Measurements from ENCODE around the gene PNPLA7. TPM values are rescaled to one million over a fixed set of nuclear protein-coding genes. Genes with fewer than 3 reads are reported as not detected.

Gene PNPLA7
- total RNA-seq, 3 donors from 2014 or later (not counting 1 experiment from before 2014, with no cell fraction given): 4.3 to 6.4 (median 4.9) TPM

DNA sequence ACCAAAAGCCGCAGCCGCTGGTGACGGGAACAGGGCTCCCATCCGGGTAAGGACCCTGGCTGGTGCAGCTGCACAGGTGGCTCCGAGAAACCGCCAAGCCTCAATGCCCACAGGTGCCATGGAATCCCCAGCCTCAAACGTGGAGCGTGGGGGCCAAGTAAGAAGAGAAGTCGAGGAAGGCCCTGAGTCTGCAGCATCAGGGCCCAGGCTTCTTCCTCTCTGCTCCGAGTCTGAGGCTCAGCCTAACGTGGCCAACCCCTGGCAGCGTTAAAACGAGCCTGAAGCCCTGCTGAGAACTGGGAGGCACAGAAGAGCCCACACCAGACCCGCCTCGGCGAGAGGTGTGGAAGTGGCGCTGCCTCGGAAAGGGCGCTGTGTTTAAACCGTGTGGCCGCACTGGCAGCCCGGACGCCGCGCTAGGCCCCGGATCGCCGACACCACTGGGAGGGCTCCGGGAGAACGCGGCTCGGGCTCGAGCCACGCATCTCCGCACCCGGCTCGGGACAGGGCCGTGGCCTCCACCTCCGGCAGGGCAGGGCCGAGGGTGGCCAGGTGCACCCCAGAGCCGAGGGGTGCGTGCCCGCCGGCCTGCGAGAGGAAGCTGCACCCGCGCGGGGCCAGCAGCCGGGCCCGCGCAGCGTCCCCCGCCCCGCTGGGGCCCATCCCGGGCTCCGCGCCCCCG, 39.4 kb upstream of the PNPLA7 start:
- TF ChIP-seq, protein P1, sequence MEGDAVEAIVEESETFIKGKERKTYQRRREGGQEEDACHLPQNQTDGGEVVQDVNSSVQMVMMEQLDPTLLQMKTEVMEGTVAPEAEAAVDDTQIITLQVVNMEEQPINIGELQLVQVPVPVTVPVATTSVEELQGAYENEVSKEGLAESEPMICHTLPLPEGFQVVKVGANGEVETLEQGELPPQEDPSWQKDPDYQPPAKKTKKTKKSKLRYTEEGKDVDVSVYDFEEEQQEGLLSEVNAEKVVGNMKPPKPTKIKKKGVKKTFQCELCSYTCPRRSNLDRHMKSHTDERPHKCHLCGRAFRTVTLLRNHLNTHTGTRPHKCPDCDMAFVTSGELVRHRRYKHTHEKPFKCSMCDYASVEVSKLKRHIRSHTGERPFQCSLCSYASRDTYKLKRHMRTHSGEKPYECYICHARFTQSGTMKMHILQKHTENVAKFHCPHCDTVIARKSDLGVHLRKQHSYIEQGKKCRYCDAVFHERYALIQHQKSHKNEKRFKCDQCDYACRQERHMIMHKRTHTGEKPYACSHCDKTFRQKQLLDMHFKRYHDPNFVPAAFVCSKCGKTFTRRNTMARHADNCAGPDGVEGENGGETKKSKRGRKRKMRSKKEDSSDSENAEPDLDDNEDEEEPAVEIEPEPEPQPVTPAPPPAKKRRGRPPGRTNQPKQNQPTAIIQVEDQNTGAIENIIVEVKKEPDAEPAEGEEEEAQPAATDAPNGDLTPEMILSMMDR (IDR thresholded peaks at IDR 0.05): no peak
- intact Hi-C loops (cut with micrococcal nuclease): loop anchor here (2.0 kb wide), 1 partner anchor 15 kb away; the partner anchor contains the start of gene ARRDC1
- no peak overlapping the region for H3K27ac ChIP-seq (ENCODE audit: low read length)
- DNase-seq (peak in 1 of 2 donors; percentile 38), ATAC-seq (peak in 1 of 3 donors; percentile 0)
- peaks cover 17% of the 10 kb centered on the region for H3K4me1 ChIP-seq (ENCODE audit: control insufficient read depth, insufficient read depth, low read length)
- no peaks in the 10 kb centered on the region for H3K27me3 ChIP-seq (ENCODE audit: control insufficient read depth, insufficient read depth, low read length)
- no peaks in the 10 kb centered on the region for H3K9me3 ChIP-seq (ENCODE audit: control insufficient read depth, insufficient read depth, low read length)
- 10% methylated on average over 58 of the region's 58 CpGs for WGBS (ENCODE audit: insufficient coverage)
- Mint-ChIP-seq H3K4me1 (peaks cover 6 to 14% of the 10 kb centered on the region in 2 donors), H3K9me3 (no peaks in the 10 kb centered on the region), H3K27me3 (ENCODE audit: low read depth in 2 of 2) (no peaks in the 10 kb centered on the region), H3K27ac (peak overlapping the region; percentile 43 to 54), H3K4me3 (peak overlapping the region; percentile 83), H3K36me3 (no peaks in the 10 kb centered on the region)
- H3K4me3 ChIP-seq (ENCODE audit: low read length): peak overlapping the region; percentile 26
- peaks cover 22% of the 10 kb centered on the region for H3K36me3 ChIP-seq (ENCODE audit: control insufficient read depth, insufficient read depth, low read length)

DNA sequence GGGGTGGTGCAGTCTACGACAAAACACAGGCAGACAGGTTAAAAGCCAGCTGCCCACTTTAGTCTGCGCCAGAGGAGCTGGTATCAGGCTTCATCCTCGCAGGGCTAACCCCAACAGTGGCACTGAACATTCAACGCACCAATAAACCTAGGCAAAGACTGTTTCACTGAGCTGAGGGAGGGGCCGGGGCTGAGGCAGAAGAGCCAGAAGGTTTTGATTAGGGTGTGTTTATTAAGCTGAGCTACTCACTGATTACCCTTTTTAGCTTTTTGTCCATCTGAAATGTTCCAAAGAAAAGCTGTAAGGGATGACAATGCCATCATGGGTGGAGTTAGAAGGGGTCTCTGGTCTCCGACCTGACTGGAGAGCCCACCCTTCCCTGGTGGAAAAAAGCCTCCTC, 38.7 kb upstream of the PNPLA7 start:
- H3K27ac Mint-ChIP-seq: no peak overlapping the region
- H3K4me3 ChIP-seq (ENCODE audit: low read length): no peak overlapping the region
- DNase-seq (no peak), ATAC-seq (no peak)
- peaks cover 22% of the 10 kb centered on the region for H3K36me3 ChIP-seq (ENCODE audit: control insufficient read depth, insufficient read depth, low read length)
- H3K9me3 ChIP-seq (ENCODE audit: control insufficient read depth, insufficient read depth, low read length): no peaks in the 10 kb centered on the region
- H3K4me3 Mint-ChIP-seq: no peak overlapping the region
- no peaks in the 10 kb centered on the region for H3K27me3 ChIP-seq (ENCODE audit: control insufficient read depth, insufficient read depth, low read length)
- WGBS (ENCODE audit: insufficient coverage): 99% methylated on average over 6 of the region's 6 CpGs
- TF ChIP-seq, protein P1 (IDR thresholded peaks at IDR 0.05): no peak
- H3K27ac ChIP-seq (ENCODE audit: low read length): no peak overlapping the region
- H3K4me1 Mint-ChIP-seq: peaks cover 6 to 14% of the 10 kb centered on the region in 2 donors
- H3K9me3 Mint-ChIP-seq: no peaks in the 10 kb centered on the region
- H3K4me1 ChIP-seq (ENCODE audit: control insufficient read depth, insufficient read depth, low read length): peaks cover 17% of the 10 kb centered on the region
- intact Hi-C loops (cut with micrococcal nuclease): no loop called here
- H3K36me3 Mint-ChIP-seq: no peaks in the 10 kb centered on the region
- no peaks in the 10 kb centered on the region for H3K27me3 Mint-ChIP-seq (ENCODE audit: low read depth in 2 of 2)

DNA sequence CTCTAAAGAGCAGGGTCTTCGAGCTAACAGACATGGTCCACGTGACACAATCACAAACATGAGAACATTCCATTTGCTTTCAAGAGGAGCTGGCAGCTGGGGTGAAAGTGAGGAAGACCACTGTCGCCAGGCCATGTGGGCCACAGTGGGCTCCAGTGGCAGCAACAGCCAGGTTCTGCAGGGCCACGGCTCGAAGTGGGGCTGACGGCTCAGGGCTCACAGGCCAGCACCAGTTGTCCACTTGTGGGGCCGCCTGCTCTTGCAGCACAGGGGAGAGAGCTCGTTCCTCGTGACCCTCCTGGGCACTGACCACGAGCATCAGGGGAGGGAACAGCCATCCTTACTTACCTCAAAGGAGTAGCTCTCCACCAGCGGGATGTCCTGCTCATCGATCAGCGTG, 38.1 kb upstream of the PNPLA7 start:
- H3K4me1 ChIP-seq (ENCODE audit: control insufficient read depth, insufficient read depth, low read length): peaks cover 17% of the 10 kb centered on the region
- H3K4me3 ChIP-seq (ENCODE audit: low read length): no peak overlapping the region
- no peak overlapping the region for H3K27ac ChIP-seq (ENCODE audit: low read length)
- 92% methylated on average over 13 of the region's 13 CpGs for WGBS (ENCODE audit: insufficient coverage)
- DNase-seq (no peak), ATAC-seq (no peak)
- peaks cover 22% of the 10 kb centered on the region for H3K36me3 ChIP-seq (ENCODE audit: control insufficient read depth, insufficient read depth, low read length)
- TF ChIP-seq, protein P1 (IDR thresholded peaks at IDR 0.05): no peak
- no peaks in the 10 kb centered on the region for H3K27me3 Mint-ChIP-seq (ENCODE audit: low read depth in 2 of 2)
- intact Hi-C loops (cut with micrococcal nuclease): no loop called here
- no peaks in the 10 kb centered on the region for H3K36me3 Mint-ChIP-seq
- H3K27ac Mint-ChIP-seq: no peak overlapping the region
- H3K9me3 ChIP-seq (ENCODE audit: control insufficient read depth, insufficient read depth, low read length): no peaks in the 10 kb centered on the region
- peaks cover 6 to 14% of the 10 kb centered on the region in 2 donors for H3K4me1 Mint-ChIP-seq
- no peaks in the 10 kb centered on the region for H3K27me3 ChIP-seq (ENCODE audit: control insufficient read depth, insufficient read depth, low read length)
- peak overlapping the region; percentile 61 for H3K4me3 Mint-ChIP-seq
- H3K9me3 Mint-ChIP-seq: no peaks in the 10 kb centered on the region

DNA sequence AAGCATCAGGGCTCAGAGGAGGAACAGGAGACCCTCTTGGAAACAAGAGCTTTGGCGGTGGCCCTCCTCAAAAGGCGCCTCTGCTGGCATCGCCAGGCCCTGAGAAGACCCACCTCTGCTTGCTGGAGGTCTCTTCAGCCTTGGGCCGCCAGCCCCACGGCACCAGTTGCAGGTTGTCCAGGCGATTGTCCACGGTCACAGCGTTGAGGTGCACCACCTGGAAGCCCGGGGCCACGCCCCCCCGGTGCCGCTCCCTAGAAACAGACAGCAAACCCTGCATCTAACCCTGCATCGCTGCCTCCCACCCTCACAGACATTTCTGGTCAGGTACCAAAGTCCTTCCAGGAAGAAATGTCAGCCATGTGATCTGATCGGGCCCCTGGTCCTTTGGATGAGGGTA, 36.7 kb upstream of the PNPLA7 start:
- WGBS (ENCODE audit: insufficient coverage): 96% methylated on average over 14 of the region's 14 CpGs
- H3K36me3 Mint-ChIP-seq: no peaks in the 10 kb centered on the region

More for the DNA sequence above, 36.7 kb upstream of the PNPLA7 start:
- intact Hi-C loops (cut with micrococcal nuclease): no loop called here
- ATAC-seq (no peak), DNase-seq (no peak)
- Histone ChIP-seq H3K4me1 (ENCODE audit: control insufficient read depth, insufficient read depth, low read length) (peaks cover 17% of the 10 kb centered on the region), H3K27ac (ENCODE audit: low read length) (no peak overlapping the region), H3K4me3 (ENCODE audit: low read length) (no peak overlapping the region), H3K36me3 (ENCODE audit: control insufficient read depth, insufficient read depth, low read length) (peaks cover 30% of the 10 kb centered on the region), H3K9me3 (ENCODE audit: control insufficient read depth, insufficient read depth, low read length) (no peaks in the 10 kb centered on the region), H3K27me3 (ENCODE audit: control insufficient read depth, insufficient read depth, low read length) (no peaks in the 10 kb centered on the region)
- H3K9me3 Mint-ChIP-seq: no peaks in the 10 kb centered on the region
- H3K4me1 Mint-ChIP-seq: peaks cover 6 to 14% of the 10 kb centered on the region in 2 donors
- no peaks in the 10 kb centered on the region for H3K27me3 Mint-ChIP-seq (ENCODE audit: low read depth in 2 of 2)
- TF ChIP-seq, protein P1 (IDR thresholded peaks at IDR 0.05): no peak
- no peak overlapping the region for H3K4me3 Mint-ChIP-seq
- H3K27ac Mint-ChIP-seq: no peak overlapping the region
